ENCODE measurements around the gene MIER2.

The MIER2 gene

DNA sequence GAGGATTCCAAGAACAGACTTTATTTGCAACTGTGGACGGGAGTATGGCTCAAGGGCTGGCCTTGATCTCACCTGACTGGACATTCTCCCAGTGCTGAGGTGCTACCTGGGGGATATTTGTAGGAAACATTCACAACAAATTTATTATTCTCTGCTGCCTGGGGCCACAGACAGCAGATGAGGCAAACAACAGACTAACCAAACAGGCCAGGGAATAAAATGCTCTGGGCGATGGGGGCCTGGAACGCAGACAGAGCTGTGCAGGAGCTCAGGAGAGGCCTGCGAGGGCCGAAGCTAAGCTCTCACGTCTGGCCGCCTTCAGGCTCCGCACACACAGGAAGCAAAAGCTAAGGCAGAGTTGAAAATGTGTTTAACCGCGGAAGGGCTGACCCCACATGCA lies 61.2 kb downstream of the MIER2 start:
- H3K27me3 ChIP-seq (ENCODE audit: control insufficient read depth, low read length) = no peaks in the 10 kb centered on the region
- no peaks in the 10 kb centered on the region for H3K4me1 ChIP-seq (ENCODE audit: control insufficient read depth, low read length)
- H3K9me2 ChIP-seq (replicated peaks; ENCODE audit: control insufficient read depth, low read length) = no peaks in the 10 kb centered on the region
- no peak overlapping the region for H3K27ac ChIP-seq (ENCODE audit: low read depth, low read length)
- no peaks in the 10 kb centered on the region for H4K20me1 ChIP-seq (ENCODE audit: control insufficient read depth, insufficient read depth, low read depth, low read length)
- no peak overlapping the region for H3K4me2 ChIP-seq (ENCODE audit: low read length)
- H3F3A ChIP-seq (ENCODE audit: control insufficient read depth, insufficient read depth) = no peaks in the 10 kb centered on the region
- no peaks in the 10 kb centered on the region for H3K36me3 ChIP-seq (ENCODE audit: control insufficient read depth, low read length)
- TF ChIP-seq, protein P1, sequence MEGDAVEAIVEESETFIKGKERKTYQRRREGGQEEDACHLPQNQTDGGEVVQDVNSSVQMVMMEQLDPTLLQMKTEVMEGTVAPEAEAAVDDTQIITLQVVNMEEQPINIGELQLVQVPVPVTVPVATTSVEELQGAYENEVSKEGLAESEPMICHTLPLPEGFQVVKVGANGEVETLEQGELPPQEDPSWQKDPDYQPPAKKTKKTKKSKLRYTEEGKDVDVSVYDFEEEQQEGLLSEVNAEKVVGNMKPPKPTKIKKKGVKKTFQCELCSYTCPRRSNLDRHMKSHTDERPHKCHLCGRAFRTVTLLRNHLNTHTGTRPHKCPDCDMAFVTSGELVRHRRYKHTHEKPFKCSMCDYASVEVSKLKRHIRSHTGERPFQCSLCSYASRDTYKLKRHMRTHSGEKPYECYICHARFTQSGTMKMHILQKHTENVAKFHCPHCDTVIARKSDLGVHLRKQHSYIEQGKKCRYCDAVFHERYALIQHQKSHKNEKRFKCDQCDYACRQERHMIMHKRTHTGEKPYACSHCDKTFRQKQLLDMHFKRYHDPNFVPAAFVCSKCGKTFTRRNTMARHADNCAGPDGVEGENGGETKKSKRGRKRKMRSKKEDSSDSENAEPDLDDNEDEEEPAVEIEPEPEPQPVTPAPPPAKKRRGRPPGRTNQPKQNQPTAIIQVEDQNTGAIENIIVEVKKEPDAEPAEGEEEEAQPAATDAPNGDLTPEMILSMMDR (IDR thresholded peaks at IDR 0.05; ENCODE audit: low read depth, low read length, poor library complexity, severe bottlenecking) = no peak
- no peak for TF ChIP-seq EZH2phosphoT487 (IDR thresholded peaks at IDR 0.05; ENCODE audit: borderline replicate concordance, low read length)
- H3K4me3 ChIP-seq (ENCODE audit: low read length) = no peak overlapping the region
- H3K79me2 ChIP-seq (ENCODE audit: control insufficient read depth, low read length) = no peaks in the 10 kb centered on the region
- H3K9me3 ChIP-seq (ENCODE audit: control insufficient read depth, insufficient read depth, low read length) = no peaks in the 10 kb centered on the region

DNA sequence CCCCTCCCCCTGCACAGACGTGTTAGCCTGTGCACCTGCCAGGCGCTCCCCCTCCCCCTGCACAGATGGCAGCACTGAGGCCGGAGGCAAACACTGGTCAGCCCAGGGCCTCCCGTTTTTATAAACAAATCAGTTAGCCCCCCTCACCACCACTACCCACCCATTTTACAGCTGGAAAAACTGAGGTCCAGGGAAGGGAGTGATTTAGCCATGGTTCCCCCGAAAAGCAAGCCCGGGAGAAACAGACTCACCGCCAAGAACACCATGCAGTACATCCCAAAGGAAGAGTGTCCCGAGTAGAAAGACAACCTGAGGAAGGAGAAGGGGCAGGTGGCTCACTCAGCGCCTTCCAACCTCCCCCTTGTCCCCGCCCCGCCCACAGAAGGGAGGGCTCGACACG lies 62.1 kb downstream of the MIER2 start:
- no peak for TF ChIP-seq EZH2phosphoT487 (IDR thresholded peaks at IDR 0.05; ENCODE audit: borderline replicate concordance, low read length)
- TF ChIP-seq, protein P1 (IDR thresholded peaks at IDR 0.05; ENCODE audit: low read depth, low read length, poor library complexity, severe bottlenecking) = no peak
- H3K27me3 ChIP-seq (ENCODE audit: control insufficient read depth, low read length) = no peaks in the 10 kb centered on the region
- H3K27ac ChIP-seq (ENCODE audit: low read depth, low read length) = no peak overlapping the region
- no peak overlapping the region for H3K4me3 ChIP-seq (ENCODE audit: low read length)
- H3K9me2 ChIP-seq (replicated peaks; ENCODE audit: control insufficient read depth, low read length) = no peaks in the 10 kb centered on the region
- H3F3A ChIP-seq (ENCODE audit: control insufficient read depth, insufficient read depth) = no peaks in the 10 kb centered on the region
- H3K4me2 ChIP-seq (ENCODE audit: low read length) = no peak overlapping the region
- no peaks in the 10 kb centered on the region for H3K9me3 ChIP-seq (ENCODE audit: control insufficient read depth, insufficient read depth, low read length)
- H3K36me3 ChIP-seq (ENCODE audit: control insufficient read depth, low read length) = no peaks in the 10 kb centered on the region
- H3K4me1 ChIP-seq (ENCODE audit: control insufficient read depth, low read length) = no peaks in the 10 kb centered on the region
- H4K20me1 ChIP-seq (ENCODE audit: control insufficient read depth, insufficient read depth, low read depth, low read length) = no peaks in the 10 kb centered on the region
- H3K79me2 ChIP-seq (ENCODE audit: control insufficient read depth, low read length) = no peaks in the 10 kb centered on the region

DNA sequence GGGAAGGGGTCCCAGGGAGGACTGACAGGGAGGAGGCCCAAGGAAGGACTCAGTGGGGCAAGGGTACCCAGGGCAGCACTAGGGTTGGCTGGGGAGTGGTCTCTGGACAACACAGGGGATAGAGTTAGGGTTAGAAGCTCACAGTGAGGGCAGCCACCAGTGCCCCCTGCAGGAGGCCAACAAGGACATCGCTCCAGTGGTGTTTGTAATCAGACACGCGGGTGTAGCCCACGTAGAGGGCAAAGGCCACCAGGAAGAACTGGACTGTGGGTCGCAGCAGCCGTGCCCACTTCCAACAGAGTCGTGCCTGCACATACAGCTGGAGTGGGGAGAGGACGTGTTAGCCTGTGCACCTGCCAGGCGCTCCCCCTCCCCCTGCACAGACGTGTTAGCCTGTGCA lies 62.6 kb downstream of the MIER2 start:
- Histone ChIP-seq H3K4me1 (ENCODE audit: control insufficient read depth, low read length) (no peaks in the 10 kb centered on the region), H3F3A (ENCODE audit: control insufficient read depth, insufficient read depth) (no peaks in the 10 kb centered on the region), H3K4me3 (ENCODE audit: low read length) (no peak overlapping the region), H3K79me2 (ENCODE audit: control insufficient read depth, low read length) (no peaks in the 10 kb centered on the region), H3K27ac (ENCODE audit: low read depth, low read length) (no peak overlapping the region), H3K9me3 (ENCODE audit: control insufficient read depth, insufficient read depth, low read length) (no peaks in the 10 kb centered on the region), H3K4me2 (ENCODE audit: low read length) (no peak overlapping the region), H3K9me2 (replicated peaks; ENCODE audit: control insufficient read depth, low read length) (no peaks in the 10 kb centered on the region), H3K27me3 (ENCODE audit: control insufficient read depth, low read length) (no peaks in the 10 kb centered on the region), H3K36me3 (ENCODE audit: control insufficient read depth, low read length) (no peaks in the 10 kb centered on the region), H4K20me1 (ENCODE audit: control insufficient read depth, insufficient read depth, low read depth, low read length) (no peaks in the 10 kb centered on the region)
- no peak for TF ChIP-seq EZH2phosphoT487 (IDR thresholded peaks at IDR 0.05; ENCODE audit: borderline replicate concordance, low read length)
- TF ChIP-seq, protein P1 (IDR thresholded peaks at IDR 0.05; ENCODE audit: low read depth, low read length, poor library complexity, severe bottlenecking) = no peak
